ENCODE results near the gene TOM1L2.

TOM1L2 gene

DNA sequence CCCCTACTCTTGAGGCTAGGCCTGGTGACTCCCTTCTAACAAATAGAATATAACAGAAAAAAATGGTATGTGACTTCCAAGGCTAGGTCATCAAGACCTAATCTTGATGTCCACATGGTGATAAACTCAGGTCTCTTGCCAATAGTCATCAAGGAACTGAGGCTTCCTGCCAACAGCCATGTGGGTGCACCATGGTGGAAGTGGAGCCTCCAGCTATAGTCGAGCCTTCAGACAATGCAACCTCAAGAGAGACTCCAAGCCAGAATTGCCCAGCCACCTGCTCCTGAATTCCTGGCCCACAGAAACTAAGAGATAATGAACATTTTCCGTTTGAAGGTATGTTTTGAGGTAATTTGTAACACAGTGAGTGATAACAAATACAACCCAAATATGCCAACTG lies 79.5 kb downstream of the TOM1L2 start:
- DNase-seq, result no peak

DNA sequence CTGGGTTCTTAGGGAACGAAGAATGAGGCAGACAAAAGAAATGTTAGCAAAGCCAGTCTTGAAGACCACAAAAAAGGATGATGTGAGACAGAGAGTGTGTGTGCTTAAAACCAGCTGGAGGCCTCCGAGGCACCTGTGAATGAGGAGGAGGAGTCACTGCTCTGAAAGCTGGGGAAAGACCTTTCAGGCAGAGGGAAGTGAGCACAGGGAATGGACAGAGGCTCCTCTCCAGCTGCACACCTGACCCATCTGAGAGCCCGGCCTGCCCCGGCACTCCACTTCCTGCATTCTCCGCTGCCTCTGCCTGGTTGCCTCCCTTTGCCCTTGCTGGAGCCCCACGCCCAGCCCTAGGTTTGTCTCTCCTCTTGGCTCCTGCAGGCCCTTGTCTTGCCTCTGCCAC lies 80.2 kb downstream of the TOM1L2 start:
- no peak for DNase-seq

DNA sequence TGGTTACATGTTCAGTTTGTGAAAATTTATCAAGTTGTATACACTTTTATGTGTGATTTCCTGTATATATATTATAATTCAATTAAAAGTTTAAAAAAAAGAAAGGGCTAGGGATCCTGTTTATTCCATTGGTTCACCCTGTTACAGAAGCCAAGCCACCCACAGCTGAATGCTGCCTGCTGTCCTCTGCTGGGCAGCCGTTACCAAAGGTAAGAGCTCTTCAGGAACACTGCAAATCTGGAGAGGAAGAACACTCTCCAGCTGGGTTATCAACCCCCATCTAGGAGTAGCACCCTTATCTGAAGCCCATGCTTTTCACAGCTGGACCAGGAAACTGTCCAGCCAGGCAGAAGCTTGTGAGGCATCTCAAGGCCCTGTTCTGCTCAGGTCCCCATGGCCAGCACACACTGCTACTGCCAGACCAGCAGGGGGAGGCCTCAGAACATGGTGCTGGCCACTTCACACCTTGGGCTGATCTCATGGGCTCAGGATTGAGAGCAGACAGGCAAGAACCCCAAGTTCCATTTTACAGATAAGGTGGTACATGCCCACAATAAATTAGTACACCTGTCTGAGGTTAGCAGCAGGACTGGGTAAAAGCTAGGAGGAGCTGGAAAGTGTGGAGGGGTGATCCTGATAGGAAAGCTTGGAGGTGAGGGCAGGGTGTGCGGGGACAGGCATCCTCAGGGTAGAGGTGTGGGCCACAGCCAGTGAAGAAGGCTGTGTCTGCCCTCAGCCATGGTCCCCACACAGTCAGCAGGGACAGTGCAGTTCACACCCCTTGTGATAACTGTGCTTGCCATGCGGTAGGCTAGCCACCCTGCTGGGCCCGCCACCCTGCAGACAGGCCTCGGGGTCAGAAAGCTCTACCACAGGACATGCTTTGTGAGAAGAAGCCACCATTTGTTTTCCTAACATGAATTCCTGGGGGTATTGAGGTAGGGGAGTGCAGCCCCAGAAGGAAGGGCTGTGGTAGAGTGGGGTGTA lies 81.1 kb downstream of the TOM1L2 start:
- DNase-seq, result peak; percentile 27

DNA sequence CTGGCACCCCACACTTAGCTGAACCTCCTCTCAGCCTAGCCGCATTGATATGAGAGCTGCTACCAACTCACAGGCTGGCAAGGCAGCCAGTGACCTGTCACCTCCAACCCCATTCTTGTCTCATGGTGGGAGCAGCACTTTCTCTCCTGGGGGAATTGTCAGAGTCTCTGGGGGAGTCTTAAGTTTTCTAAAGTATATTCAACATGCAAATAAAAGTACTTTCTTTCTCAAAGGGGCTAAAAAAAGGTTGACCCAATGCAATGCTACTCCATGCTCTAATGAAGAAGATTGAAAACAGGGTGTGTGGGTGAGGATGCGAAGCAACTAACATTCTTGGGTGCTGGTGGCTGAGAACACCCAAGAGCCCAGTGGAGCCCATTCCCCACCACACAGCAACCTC lies 82.3 kb downstream of the TOM1L2 start:
- DNase-seq, result no peak

DNA sequence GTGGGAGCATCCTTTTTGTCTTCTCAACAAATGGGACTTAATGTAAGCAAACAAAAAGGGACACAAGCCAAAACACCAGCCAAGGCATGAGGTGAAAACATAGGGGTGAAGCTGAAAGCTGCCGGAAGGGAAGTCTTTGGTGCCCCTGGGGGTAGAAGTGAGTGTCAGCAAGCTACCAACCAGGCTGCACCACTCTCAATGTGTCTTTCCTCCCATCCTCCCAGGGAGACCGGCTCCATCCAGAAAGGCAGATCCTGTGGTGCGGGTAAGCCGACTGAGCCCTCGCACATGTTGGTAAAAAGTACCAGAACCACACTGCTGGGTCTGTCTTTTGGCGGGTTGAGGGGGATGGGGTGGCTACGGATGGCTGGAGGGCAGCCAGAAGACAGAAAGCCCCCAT lies 83.4 kb downstream of the TOM1L2 start:
- DNase-seq, result no peak

DNA sequence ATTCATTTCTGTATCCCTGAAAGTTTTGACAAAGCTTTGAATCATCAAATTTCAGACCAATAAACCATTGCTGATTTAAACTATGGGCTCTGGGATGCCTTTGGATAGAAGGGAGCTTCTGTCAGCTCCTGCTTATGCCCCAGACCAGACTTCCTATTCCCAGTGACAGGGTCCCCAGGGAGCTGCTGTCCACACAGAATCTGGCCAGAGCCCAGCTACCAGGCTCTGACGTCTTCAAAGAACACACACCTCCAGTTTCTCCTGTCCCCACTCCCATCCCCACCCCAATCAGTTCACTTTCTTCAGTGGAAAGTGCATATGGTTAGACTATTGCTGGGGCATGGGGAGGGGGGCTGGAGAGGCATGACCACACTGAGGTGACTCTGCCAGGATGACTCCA lies 83.8 kb downstream of the TOM1L2 start:
- no peak for DNase-seq

DNA sequence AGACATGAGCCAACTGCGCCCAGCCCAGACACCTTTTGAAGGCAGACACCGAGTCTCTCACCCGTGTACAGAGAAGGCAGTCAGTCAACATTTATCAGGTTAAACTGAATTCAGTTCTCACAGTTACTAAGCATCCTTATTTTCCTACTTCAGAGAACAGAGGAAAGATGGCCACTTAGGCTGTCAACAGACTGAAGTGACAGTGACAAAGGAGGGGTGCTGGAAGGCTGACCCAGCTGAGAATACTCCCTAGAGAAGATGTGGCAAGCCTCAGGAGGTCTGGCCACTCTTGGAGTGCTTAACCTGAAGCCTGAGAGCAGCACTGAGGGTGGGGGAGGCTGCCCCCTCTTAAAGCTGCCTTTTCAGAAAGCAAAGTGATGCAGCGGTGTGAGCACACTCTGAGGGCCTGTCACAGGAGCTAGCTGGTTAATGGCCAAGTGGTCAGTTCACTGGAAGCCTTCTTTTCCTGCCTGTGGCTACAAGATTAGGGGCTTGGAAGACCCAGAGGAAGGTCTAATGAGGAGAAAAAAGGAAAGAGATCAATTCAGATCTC lies 84.4 kb downstream of the TOM1L2 start:
- no peak for DNase-seq

DNA sequence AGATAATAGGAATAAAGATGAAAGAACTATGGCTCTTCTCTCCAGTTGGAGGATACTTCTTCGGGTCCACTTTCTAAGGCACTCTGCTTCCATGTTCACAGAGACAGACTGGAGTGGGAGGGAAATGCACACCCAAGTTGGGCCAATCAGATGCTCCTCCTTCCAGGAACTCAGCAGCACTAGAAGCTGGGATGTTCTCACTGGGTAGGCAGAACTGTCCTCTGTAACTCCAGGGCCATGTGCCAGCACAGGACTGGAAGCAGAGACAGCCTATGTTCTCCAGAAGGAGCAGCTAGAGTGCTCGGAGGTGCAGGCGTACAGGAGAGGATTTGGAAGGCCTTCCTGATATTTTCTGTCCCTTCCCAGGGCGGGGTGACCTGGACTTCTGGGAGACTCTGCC lies 85.5 kb downstream of the TOM1L2 start:
- DNase-seq, result no peak

DNA sequence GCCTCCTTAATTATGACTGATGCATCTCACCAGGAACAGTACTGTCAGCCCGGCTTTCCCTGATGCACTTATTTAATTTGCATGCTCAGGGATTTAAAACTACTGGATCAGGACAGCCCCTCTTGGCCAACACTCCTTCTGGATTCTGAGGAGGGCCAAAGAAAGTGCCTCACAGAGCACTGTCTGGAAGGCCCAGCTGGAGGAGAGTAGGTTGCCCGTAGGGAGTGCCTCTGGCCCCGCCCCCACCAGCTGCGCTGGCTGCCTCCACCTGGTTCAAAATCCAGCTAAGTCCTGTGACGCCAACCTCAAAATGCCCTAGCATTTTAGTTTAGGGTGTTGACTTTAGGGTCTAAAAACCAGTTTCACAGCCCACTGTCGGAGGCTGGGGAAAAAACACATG lies 86.0 kb downstream of the TOM1L2 start:
- no peak for DNase-seq

DNA sequence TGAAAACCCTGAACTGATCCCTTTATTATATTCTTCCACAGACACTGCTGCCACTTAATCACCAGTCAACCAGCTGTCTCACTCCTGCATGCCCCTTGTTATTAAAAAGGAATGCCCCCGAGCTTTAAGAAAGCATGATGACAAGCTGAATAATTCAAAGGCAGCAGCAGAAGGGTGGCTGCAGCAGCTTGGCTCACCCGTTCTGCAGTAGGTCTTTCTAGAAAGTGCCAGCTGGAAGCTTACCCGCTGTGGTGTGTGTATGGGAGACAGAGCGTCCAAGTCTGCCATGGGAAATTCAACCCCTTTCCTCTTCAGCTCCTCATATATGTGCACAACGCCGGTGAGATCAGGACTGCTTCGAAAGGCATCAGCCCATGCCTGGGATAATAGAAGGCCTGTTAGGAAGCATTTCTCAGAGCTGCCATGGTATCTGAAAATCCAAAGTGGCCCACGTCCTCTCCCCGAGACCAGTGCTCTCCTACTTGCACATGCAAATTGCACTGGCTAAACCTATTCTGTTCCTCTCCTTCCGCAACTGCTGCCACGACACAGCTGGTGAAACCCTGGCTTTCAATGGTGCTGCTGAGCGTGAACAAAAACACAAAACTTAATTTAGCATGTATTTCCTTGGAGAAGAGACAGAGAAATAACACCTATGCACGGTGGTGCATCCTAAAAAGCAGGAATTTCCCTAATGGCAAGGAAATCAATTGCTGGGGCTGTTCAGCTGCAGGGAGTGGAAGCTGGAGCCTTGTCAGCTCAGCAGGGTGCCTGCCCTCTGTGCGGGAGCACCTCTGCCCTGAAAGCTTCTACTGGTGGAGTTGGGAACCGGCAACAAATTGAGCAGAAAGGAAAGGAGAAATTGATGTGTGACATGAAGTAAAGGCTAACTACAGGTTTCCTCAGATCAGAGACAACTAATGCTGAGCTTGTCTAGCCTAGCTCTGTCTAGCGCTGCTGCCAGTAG lies 87.5 kb downstream of the TOM1L2 start:
- no peak for DNase-seq

DNA sequence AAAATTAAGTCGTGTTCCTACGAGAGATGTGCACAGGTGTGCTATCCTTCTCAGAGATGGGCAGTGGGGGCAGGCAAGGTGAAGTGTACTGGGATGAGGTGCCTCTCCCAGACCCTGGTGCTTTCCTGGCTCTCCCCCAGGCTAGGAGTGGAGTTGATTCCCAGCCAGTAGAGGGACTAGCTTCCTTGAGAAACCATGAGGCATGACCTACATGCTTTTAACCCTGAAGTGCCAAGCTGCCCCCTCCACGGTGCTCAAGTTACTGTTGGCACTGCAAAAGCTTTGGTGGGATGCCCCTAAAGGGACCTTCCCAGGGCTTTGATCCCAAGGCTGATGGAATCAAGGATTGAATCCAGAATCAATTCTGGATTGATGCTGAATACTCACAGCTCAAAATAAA lies 88.4 kb downstream of the TOM1L2 start:
- no peak for DNase-seq

DNA sequence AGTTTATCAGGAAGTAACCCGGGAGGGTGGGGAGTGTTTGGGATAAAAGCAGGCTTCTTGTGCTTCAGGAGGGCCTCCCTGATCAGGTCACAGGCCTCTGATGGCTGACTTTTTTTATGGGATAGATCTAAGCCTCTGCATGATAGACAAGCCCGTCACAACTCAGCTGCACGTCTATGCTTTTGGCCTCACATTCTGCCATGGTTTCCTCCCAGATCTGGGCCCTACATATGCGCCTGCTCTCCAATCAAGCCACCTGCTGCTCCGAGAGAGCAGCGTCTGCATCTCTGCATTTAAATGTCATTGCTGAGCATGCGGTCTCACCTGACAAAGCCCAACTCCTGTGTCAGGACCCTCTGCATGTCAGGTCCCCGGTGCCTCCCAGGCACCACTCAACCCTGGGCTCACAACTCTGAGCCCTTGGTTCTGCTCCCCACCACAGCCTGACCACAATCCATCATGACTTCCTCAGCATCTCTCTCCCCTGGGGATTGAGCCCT lies 90.1 kb downstream of the TOM1L2 start:
- DNase-seq, result no peak

DNA sequence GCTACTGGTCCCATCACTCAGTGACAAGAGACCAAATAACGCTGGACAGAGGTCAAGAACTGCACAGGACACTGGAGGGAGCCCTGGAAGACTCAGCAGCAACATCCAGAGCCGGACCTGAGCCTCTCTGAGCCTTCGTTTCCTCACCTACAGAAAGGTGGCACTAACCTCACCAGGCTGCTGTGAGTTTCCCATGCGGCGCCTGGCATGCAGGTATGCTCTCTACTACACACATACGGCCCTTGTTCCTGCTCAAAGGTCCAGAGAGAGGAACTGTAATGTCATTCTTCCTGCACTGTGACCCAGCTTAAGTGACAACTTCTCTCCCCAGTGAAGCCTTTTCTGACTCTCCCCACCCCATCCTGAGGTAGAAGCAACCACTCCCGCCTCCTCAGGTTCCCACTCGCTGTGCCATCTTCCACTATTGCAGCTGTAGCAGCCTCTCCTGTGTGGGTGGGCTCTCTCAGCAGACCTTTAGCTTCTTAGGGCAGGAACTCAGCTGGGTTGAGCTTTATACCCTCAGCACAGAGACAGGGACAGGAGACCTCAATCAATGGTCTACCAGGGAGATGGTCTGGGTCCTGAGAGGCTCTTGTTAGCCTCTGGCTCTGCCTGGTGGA lies 91.5 kb downstream of the TOM1L2 start:
- no peak for DNase-seq

DNA sequence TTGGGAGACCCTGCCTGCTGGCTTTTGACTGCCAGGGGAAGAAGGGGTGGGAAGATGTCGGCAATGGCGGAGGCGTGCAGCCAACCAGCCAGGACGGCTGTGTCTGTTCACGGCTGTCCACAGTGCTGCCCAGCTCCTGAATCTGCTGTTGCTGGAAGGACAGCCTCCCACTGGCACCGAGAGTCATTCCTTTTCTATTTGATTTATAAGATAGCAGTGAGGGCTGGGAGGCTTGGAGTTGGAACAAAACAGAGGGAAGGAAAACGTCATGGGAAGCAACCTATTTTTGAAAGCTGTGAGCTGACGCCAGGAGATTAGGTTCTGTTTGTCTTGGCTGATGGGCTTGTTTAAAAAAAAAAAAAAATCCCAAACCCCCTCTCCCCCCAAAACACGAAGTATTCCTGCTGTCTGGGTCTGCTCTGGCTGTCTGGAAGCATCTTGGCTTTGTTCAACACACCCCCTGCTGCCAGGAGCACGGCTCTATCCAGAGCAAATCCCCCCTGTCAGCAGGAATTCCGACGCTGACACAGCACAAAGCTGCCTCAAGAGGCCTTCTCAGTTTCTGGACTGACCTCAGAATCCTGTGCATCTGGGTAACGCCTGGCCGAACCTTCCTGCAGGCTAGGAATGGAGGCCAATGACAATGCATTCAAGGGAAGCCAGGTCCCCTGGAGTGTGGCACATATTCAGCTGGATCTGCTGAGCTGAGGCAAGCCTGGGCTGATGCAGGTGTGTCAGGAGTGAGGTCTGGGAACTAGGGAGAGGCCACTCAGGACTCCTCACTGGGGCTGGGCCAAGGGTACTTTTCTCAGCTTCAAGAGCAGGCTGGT lies 94.5 kb downstream of the TOM1L2 start:
- peak; percentile 57 for DNase-seq

DNA sequence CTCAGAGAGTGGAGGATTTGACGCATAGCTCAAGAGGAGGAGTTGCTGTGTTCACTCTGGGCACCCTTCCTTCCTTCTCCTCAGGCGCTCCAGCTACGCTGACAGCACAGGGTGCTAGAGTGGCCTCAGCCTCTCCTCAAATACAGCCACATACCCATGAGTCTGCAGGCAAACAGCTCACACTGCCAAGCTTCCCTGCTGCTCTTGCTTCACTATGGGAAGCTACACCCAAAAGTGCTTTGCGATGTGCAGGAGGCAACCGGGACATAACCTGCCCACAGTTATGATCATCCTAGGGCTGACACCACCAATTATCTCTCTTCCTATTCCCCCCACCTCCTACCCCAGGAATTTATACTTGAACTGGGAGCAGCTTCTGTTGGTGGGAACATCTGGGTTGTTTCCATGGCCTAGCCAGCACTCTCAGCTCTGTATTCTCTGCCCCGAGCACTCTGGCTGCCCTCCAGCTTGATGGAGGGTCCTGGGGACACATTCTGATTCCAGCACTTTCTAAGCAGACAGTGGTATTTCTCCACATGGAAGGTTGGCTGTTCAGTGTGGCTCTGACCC lies 95.2 kb downstream of the TOM1L2 start:
- DNase-seq, result no peak

DNA sequence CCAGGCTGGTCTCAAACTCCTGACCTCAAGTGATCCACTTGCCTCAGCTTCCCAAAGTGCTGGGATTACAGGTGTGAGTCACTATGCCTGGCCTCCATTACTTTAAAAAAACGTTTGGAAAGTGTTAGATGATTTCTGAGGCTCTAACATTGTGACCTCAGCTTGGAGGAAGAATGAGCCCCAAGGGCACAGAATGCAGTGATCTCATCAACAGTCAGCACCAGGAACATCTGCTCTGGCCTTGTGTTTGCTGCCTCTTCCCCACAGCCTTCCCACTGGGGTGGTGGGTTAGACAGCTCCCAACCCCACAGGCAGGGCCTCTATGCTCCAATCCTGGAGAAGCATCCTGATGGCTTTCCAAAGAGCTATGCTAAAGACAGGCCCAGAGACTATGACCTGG lies 97.7 kb downstream of the TOM1L2 start:
- no peak for DNase-seq

DNA sequence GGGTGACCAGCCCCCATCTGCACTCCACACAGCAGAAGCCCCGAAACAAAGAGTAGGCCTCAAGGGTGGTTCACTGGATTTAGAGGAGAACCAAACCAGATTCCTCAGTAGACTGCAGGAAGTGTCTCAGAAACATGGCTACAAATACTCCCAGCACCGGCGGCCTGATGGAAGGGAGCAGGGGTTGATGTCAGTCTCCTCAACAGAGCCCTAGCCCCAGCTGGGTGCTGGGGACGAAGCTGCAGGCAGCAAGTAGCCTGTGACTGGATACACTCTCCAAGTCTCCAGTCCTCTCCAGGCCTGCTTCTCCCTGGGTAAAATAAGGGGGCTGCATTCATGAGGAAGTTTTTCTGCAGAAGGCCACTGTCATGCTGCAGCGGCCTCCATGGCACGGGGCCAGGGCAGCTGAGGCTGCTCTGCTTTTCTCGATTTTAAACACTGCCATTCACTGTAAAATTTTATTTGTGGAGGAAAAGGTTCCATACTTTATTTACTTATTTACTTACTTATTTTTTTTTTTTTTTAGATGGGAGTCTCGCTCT lies 98.7 kb downstream of the TOM1L2 start:
- DNase-seq, result no peak

DNA sequence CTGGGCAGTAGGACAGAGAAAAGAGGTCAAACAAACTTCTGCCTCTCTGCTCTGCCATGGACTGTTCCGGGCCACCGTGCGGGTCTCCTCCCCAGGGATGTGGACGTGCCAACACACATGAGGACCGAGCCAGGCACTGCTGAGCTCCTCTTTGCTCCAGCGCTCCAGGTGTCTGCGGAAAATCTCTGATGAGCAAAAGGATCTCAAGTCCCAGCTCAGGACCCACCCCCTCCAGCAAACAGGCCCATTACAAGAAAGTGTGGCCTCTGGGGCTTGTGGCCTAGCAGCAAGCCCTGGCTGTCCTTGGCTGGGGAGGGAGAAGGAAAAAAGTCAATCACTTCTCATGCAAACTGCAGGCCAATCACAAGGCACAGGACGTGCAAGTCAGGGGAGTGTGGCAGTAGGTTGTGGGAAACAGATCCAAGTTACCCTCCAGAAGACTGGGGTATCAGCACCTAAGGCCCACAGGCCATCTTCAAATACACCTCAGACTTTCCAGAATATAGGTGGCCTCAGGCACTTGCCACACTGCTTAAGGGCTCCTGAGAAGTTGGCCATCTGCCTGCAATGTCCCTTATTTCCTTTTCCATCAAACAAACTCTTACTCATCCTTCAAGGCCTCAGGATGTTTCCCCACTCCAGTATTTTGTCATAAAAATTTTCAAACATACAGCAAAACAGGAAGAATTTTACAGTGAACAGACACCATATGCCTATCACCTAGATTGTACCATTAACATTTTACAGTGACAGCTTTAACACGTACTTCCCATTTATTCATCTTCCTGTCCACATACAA lies 99.5 kb downstream of the TOM1L2 start:
- no peak for DNase-seq

DNA sequence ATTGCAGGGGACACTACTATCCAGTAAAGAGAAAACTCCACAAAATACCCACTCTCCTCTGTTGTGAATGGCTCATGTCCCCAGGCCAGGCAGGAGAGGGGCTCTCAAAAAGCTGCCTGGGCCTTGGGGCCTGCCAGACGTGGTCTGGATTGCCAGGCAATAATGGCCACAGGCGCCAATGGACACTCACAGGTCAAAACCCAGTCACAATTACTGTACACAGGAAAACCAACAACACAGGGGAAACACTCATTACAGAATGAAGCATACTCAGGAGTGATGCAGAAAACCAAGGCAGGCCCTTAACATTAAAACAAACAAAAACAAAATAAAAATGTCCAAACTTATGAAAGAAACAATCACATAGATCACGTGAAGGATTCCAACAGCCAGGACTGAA lies 100.3 kb downstream of the TOM1L2 start:
- DNase-seq, result no peak

DNA sequence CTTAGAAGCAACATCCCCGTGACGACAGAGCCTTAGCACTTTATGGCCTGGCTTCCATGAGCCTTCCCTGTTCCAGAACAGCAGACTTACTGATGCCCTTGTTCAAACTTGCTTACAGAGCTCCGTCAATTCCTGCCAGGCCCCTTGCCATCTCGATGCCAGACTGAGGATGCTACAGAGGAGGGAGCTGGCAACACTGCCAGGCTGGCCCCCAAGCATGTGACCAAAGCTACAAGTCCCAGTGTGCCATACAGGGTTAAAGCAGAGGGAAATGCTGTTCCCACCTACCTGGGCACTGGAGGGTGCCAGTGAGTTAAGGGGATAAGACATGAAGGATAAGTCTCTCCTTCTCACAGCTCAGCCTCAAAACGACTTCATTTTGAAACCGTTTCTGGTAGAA lies 102.0 kb downstream of the TOM1L2 start:
- no peak for DNase-seq
